NT2/D1 (cell line): ENCODE data around the gene ERC2.

ENCODE experiments used
- DNase-seq: peaks from one replicate; pipeline ENCODE4 v3.0.0-alpha.2; 2011; ENCODE audit warnings: low read depth, low spot score
- H3K27me3 ChIP-seq: 2 replicates; pipeline ENCODE4 v1.6.0; 2011; ENCODE audit warnings: mild to moderate bottlenecking; ENCODE audit not compliant: insufficient read length, insufficient read depth
- H3K36me3 ChIP-seq: 2 replicates; pipeline ENCODE4 v1.6.1; 2011; ENCODE audit warnings: mild to moderate bottlenecking, low read length, mixed read lengths; ENCODE audit not compliant: insufficient read depth, insufficient read length
- H3K4me1 ChIP-seq: 2 replicates; pipeline ENCODE4 v1.5.1; 2011; ENCODE audit not compliant: insufficient read depth, insufficient read length
- H3K4me3 ChIP-seq: 2 replicates; pipeline ENCODE4 v1.5.1; 2011; ENCODE audit warnings: low read depth; ENCODE audit not compliant: insufficient read length
- H3K9ac ChIP-seq: 2 replicates; pipeline ENCODE4 v1.6.0; 2011; ENCODE audit warnings: low read depth; ENCODE audit not compliant: insufficient read length
- H3K9me3 ChIP-seq: 2 replicates; pipeline ENCODE4 v1.5.1; 2011; ENCODE audit warnings: mild to moderate bottlenecking, low read length; ENCODE audit not compliant: insufficient read depth
- SUZ12 ChIP-seq: IDR thresholded peaks from 2 replicates; pipeline ENCODE4 v1.6.1; 2011; ENCODE audit not compliant: insufficient read length, insufficient read depth; ENCODE audit errors: extremely low read depth
- YY1 ChIP-seq: IDR thresholded peaks from 2 replicates; pipeline ENCODE4 v1.6.1; 2011; ENCODE audit not compliant: insufficient read length, insufficient read depth
- ZNF274 ChIP-seq: IDR thresholded peaks from 2 replicates; pipeline ENCODE4 v1.6.1; 2011; ENCODE audit warnings: mild to moderate bottlenecking, low read depth, low read length

ERC2 gene

GRCh38 chr3:55719006-55719405, 749.3 kb downstream of the ERC2 start:
- Histone ChIP-seq H3K36me3 (no peaks in the 10 kb centered on the region), H3K4me1 (no peaks in the 10 kb centered on the region), H3K9me3 (no peaks in the 10 kb centered on the region), H3K27me3 (no peaks in the 10 kb centered on the region), H3K4me3 (no peak overlapping the region), H3K9ac (no peak overlapping the region)
- no peak for DNase-seq
- no peak for TF ChIP-seq ZNF274
- no peak for TF ChIP-seq YY1
- no peak for TF ChIP-seq SUZ12

DNA sequence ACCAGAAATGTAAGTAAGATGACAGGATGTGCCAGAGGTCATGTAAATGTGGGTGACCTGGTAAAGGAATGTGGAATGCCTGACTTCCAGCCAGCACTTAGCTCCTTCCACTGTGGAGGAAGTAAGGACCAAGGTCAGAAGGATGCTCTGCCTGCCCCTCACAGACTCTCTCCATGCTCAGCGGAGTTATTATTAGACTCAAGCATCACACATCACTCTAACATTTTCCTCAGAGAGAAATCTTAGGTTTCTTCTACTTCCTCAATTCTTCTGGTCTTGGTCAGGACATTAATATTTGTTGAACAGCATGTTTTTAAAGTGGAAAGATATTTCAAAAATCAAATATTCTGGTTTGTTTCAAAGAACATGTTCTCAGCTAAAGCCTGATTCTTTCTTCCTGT, 749.7 kb downstream of the ERC2 start:
- Histone ChIP-seq H3K36me3 (no peaks in the 10 kb centered on the region), H3K9ac (no peak overlapping the region), H3K9me3 (no peaks in the 10 kb centered on the region), H3K4me3 (no peak overlapping the region), H3K27me3 (no peaks in the 10 kb centered on the region), H3K4me1 (no peaks in the 10 kb centered on the region)
- DNase-seq: no peak
- TF ChIP-seq ZNF274: no peak
- TF ChIP-seq YY1: no peak
- no peak for TF ChIP-seq SUZ12

- Histone ChIP-seq H3K4me1 (no peaks in the 10 kb centered on the region), H3K9me3 (no peaks in the 10 kb centered on the region), H3K9ac (no peak overlapping the region), H3K27me3 (no peaks in the 10 kb centered on the region), H3K4me3 (no peak overlapping the region), H3K36me3 (no peaks in the 10 kb centered on the region)
- no peak for TF ChIP-seq SUZ12
- no peak for TF ChIP-seq ZNF274
- TF ChIP-seq YY1: no peak
- DNase-seq: no peak
Observed at GRCh38 chr3:55718074-55718473, 750.2 kb downstream of the ERC2 start.

- Histone ChIP-seq H3K4me3 (no peak overlapping the region), H3K27me3 (no peaks in the 10 kb centered on the region), H3K4me1 (no peaks in the 10 kb centered on the region), H3K9me3 (no peaks in the 10 kb centered on the region), H3K36me3 (no peaks in the 10 kb centered on the region), H3K9ac (no peak overlapping the region)
- DNase-seq: no peak
- no peak for TF ChIP-seq SUZ12
- no peak for TF ChIP-seq ZNF274
- no peak for TF ChIP-seq YY1
Observed at GRCh38 chr3:55717481-55717880, 750.8 kb downstream of the ERC2 start.

DNA sequence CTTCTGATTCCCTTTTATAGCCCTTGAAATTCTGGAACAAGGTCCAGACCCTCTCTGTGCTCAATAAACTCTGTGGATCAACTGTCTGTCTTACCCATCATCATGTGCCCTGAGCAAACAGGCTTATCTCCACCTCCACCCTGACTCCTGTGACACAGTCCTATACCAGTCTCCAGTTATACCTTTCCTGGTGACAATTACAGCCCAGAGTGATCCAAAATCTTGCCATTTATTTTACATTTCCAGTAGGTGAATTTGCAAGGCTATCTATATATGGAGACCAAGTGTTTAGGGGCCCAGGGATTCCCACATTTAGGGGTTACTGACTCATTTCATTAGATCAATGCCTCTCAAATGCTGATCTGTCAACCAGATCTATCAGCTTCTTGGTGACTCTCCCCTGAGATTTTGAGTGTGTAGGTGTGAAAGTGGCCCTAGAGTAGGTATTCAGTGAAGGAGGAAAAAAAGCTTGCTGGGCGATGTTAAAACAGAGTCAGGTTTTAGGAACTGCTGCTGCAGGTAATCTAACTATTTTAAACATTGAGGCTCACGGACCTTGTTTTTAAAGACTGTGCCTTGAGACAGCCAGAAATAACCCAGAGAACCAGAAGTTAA, 751.5 kb downstream of the ERC2 start:
- Histone ChIP-seq H3K9ac (no peak overlapping the region), H3K36me3 (no peaks in the 10 kb centered on the region), H3K9me3 (no peaks in the 10 kb centered on the region), H3K4me3 (no peak overlapping the region), H3K4me1 (no peaks in the 10 kb centered on the region), H3K27me3 (no peaks in the 10 kb centered on the region)
- no peak for TF ChIP-seq SUZ12
- TF ChIP-seq YY1: no peak
- no peak for DNase-seq

- DNase-seq: no peak
- no peaks in the 10 kb centered on the region for H3K27me3 ChIP-seq
- H3K9ac ChIP-seq: no peak overlapping the region
- H3K4me3 ChIP-seq: no peak overlapping the region
- H3K36me3 ChIP-seq: no peaks in the 10 kb centered on the region
- no peaks in the 10 kb centered on the region for H3K9me3 ChIP-seq
- no peaks in the 10 kb centered on the region for H3K4me1 ChIP-seq
- TF ChIP-seq SUZ12: no peak
- TF ChIP-seq YY1: no peak
Observed at GRCh38 chr3:55716044-55716443, 752.2 kb downstream of the ERC2 start.

- no peaks in the 10 kb centered on the region for H3K27me3 ChIP-seq
- no peaks in the 10 kb centered on the region for H3K36me3 ChIP-seq
- H3K4me3 ChIP-seq: no peak overlapping the region
- H3K4me1 ChIP-seq: no peaks in the 10 kb centered on the region
- no peaks in the 10 kb centered on the region for H3K9me3 ChIP-seq
- no peak for DNase-seq
- H3K9ac ChIP-seq: no peak overlapping the region
- TF ChIP-seq SUZ12 (no peak), ZNF274 (no peak)
Observed at GRCh38 chr3:55714057-55714456, 754.2 kb downstream of the ERC2 start.
